ENCODE results near the gene GRIK4. TPM values are rescaled to one million over a fixed set of nuclear protein-coding genes. Genes with fewer than 3 reads are reported as not detected.

Gene GRIK4
- total and polyA plus RNA-seq, 2 donors (not counting 3 experiments of a cell fraction or from before 2014, with no cell fraction given): 0.81 to 1.6 TPM

GRCh38 chr11:120682866-120683265 lies 171.3 kb downstream of the GRIK4 start:
- no peak for FAIRE-seq
- POLR2A ChIA-PET: no interaction called here

More at GRCh38 chr11:120682866-120683265, 171.3 kb downstream of the GRIK4 start:
- Histone ChIP-seq H3K4me3 (replicated peaks in 1 of 3; ENCODE audit: insufficient read depth in 1 of 3, low read depth in 1 of 3, low read length in 3 of 3) (no peak overlapping the region), H2AFZ (ENCODE audit: low read depth, low read length) (no peak overlapping the region), H3K9me3 (replicated peaks; ENCODE audit: control insufficient read depth, insufficient read depth, low read length) (no peaks in the 10 kb centered on the region), H3K4me2 (ENCODE audit: insufficient read depth, low read length) (no peak overlapping the region), H3K27me3 (ENCODE audit: control insufficient read depth in 2 of 2, insufficient read depth in 2 of 2, low read length in 2 of 2) (peaks cover 3 to 6% of the 10 kb centered on the region in 2 experiments), H3K36me3 (ENCODE audit: control insufficient read depth in 2 of 2, extremely low read depth in 1 of 2, insufficient read depth in 2 of 2, low read length in 2 of 2) (no peaks in the 10 kb centered on the region), H3K4me1 (ENCODE audit: control insufficient read depth, extremely low read depth, insufficient read depth, low read length) (no peaks in the 10 kb centered on the region), H3K9ac (replicated peaks; ENCODE audit: extremely low read depth, insufficient read depth, low read length) (no peak overlapping the region), H4K20me1 (replicated peaks; ENCODE audit: control insufficient read depth, extremely low read depth, insufficient read depth, low read length) (no peaks in the 10 kb centered on the region), H3K79me2 (ENCODE audit: control insufficient read depth, insufficient read depth, low read length) (no peaks in the 10 kb centered on the region), H3K9me1 (replicated peaks; ENCODE audit: control insufficient read depth, extremely low read depth, insufficient read depth, low read length) (no peaks in the 10 kb centered on the region), H3K27ac (ENCODE audit: insufficient read depth, low read depth, low read length) (no peak overlapping the region)
- intact Hi-C loops (cut with micrococcal nuclease) (loop anchor here (10.0 kb wide), 2 partner anchors 348 to 432 kb away; partner anchors contain the start of gene ARHGEF12), dilution Hi-C loops (cut with MboI; ENCODE audit: extremely low pct_ligation_motif_present, low sequenced_read_pairs) (no loop called here)
- DNase-seq (ENCODE audit: low read depth, low spot score): no peak
- no peak for TF ChIP-seq CTCF (IDR thresholded peaks at IDR 0.05; ENCODE audit: extremely low read depth in 1 of 2, insufficient read depth in 1 of 2, low read depth in 1 of 2, low read length in 2 of 2)
- TF ChIP-seq POLR2AphosphoS5 (IDR thresholded peaks at IDR 0.05; ENCODE audit: insufficient read depth, low read depth, low read length): no peak
- no peak for TF ChIP-seq FOS (IDR thresholded peaks at IDR 0.05; ENCODE audit: borderline replicate concordance, insufficient read depth, low read length)
- TF ChIP-seq POLR2A (IDR thresholded peaks at IDR 0.05; ENCODE audit: low read depth, low read length): no peak
- no peak for TF ChIP-seq MYC (IDR thresholded peaks at IDR 0.05; ENCODE audit: low read depth, low read length)
- TF ChIP-seq GATA2 (IDR thresholded peaks at IDR 0.05; ENCODE audit: insufficient read depth, insufficient read length, low read depth, low read length): no peak
- TF ChIP-seq JUN (IDR thresholded peaks at IDR 0.05; ENCODE audit: borderline replicate concordance, insufficient read depth, insufficient read length, low read depth): no peak
- no peak for TF ChIP-seq MAX (IDR thresholded peaks at IDR 0.05; ENCODE audit: insufficient read depth, insufficient read length)
- CTCF ChIA-PET: interaction anchor here (2.9 to 8.3 kb wide), 2 partner anchors 8 to 172 kb away, joined by 48 to 289 read pairs; partner anchors contain the start of gene GRIK4
- BruUV-seq (replicated peaks): no TSS peak
